Liver (tissue), 3 donors: Measurements from ENCODE around the gene NFIA.

Source experiments
- CTCF ChIP-seq: fragments of 150-350 bp; IDR thresholded peaks from 2 replicates; pipeline ENCODE4 v1.5.1; 2017; ENCODE audit warnings: improper control_type of control experiment, low read depth, low read length; ENCODE audit not compliant: missing input control
- EGR1 ChIP-seq, 2 donors: IDR thresholded peaks; 2 replicates each; pipeline ENCODE4 v1.6.1; 2016 to 2018; ENCODE audit warnings: antibody characterized with exemption in 2 of 2, low read depth in 2 of 2
- MAX ChIP-seq: IDR thresholded peaks from 2 replicates; pipeline ENCODE4 v1.6.1; 2016; ENCODE audit warnings: antibody characterized with exemption
- RAD21 ChIP-seq, 2 donors: IDR thresholded peaks; 2 replicates each; pipeline ENCODE4 v1.6.1; 2016; ENCODE audit warnings: antibody characterized with exemption in 2 of 2, mild to moderate bottlenecking in 2 of 2
- REST ChIP-seq: IDR thresholded peaks from 2 replicates; pipeline ENCODE4 v1.6.1; 2016; ENCODE audit warnings: antibody characterized with exemption, mild to moderate bottlenecking
- SP1 ChIP-seq: IDR thresholded peaks from 2 replicates; pipeline ENCODE4 v1.6.1; 2018; ENCODE audit warnings: antibody characterized with exemption, mild to moderate bottlenecking
- YY1 ChIP-seq: IDR thresholded peaks from 2 replicates; pipeline ENCODE4 v1.6.1; 2016; ENCODE audit warnings: antibody characterized with exemption, mild to moderate bottlenecking
- donor health status: healthy.
- donor health status: healthy.

- TF ChIP-seq CTCF (no peak), SP1 (no peak), RAD21 (IDR thresholded peaks at IDR 0.05) (no peak), YY1 (no peak), EGR1 (IDR thresholded peaks at IDR 0.05; ENCODE audit: low read depth in 2 of 2) (no peak), MAX (no peak), REST (no peak)
Measured at GRCh38 chr1:61078618-61079295, 3.6 kb upstream of the NFIA start.
